ENCODE measurements around the gene SDK1.

SDK1 gene

GRCh38 chr7:3265388-3265787, 35.7 kb upstream of the SDK1 start:
- H3K27ac ChIP-seq: peak overlapping the region; percentile 75
- H3K9me3 ChIP-seq (ENCODE audit: severe bottlenecking): no peaks in the 10 kb centered on the region
- DNase-seq: peak; percentile 38
- H3K4me3 ChIP-seq (ENCODE audit: low read depth, low read length): no peak overlapping the region
- no peaks in the 10 kb centered on the region for H3K27me3 ChIP-seq (ENCODE audit: insufficient read depth, low read depth, severe bottlenecking)
- TF ChIP-seq CTCF (IDR thresholded peaks at IDR 0.05; ENCODE audit: low read depth, low read length): no peak
- no peaks in the 10 kb centered on the region for H3K36me3 ChIP-seq

GRCh38 chr7:3266240-3266639, 34.8 kb upstream of the SDK1 start:
- Histone ChIP-seq H3K27ac (peak overlapping the region; percentile 75), H3K4me3 (ENCODE audit: low read depth, low read length) (no peak overlapping the region), H3K9me3 (ENCODE audit: severe bottlenecking) (no peaks in the 10 kb centered on the region), H3K36me3 (no peaks in the 10 kb centered on the region), H3K27me3 (ENCODE audit: insufficient read depth, low read depth, severe bottlenecking) (no peaks in the 10 kb centered on the region)
- DNase-seq: peak; percentile 68
- TF ChIP-seq CTCF (IDR thresholded peaks at IDR 0.05; ENCODE audit: low read depth, low read length): no peak

GRCh38 chr7:3267966-3268690, 32.9 kb upstream of the SDK1 start:
- Histone ChIP-seq H3K36me3 (no peaks in the 10 kb centered on the region), H3K9me3 (ENCODE audit: severe bottlenecking) (no peaks in the 10 kb centered on the region), H3K27ac (peak overlapping the region; percentile 87), H3K27me3 (ENCODE audit: insufficient read depth, low read depth, severe bottlenecking) (no peaks in the 10 kb centered on the region), H3K4me3 (ENCODE audit: low read depth, low read length) (no peak overlapping the region)
- DNase-seq: peak; percentile 91
- no peak for TF ChIP-seq CTCF (IDR thresholded peaks at IDR 0.05; ENCODE audit: low read depth, low read length)

GRCh38 chr7:3270362-3270761, 30.7 kb upstream of the SDK1 start:
- Histone ChIP-seq H3K4me3 (ENCODE audit: low read depth, low read length) (no peak overlapping the region), H3K27me3 (ENCODE audit: insufficient read depth, low read depth, severe bottlenecking) (no peaks in the 10 kb centered on the region), H3K27ac (no peak overlapping the region), H3K9me3 (ENCODE audit: severe bottlenecking) (no peaks in the 10 kb centered on the region), H3K36me3 (no peaks in the 10 kb centered on the region)
- no peak for DNase-seq
- no peak for TF ChIP-seq CTCF (IDR thresholded peaks at IDR 0.05; ENCODE audit: low read depth, low read length)

- no peaks in the 10 kb centered on the region for H3K36me3 ChIP-seq
- no peaks in the 10 kb centered on the region for H3K9me3 ChIP-seq (ENCODE audit: severe bottlenecking)
- H3K27ac ChIP-seq: no peak overlapping the region; the same call in 1 of the 2 replicates
- TF ChIP-seq CTCF (IDR thresholded peaks at IDR 0.05; ENCODE audit: low read depth, low read length): no peak
- no peak for DNase-seq
- no peak overlapping the region for H3K4me3 ChIP-seq (ENCODE audit: low read depth, low read length)
- no peaks in the 10 kb centered on the region for H3K27me3 ChIP-seq (ENCODE audit: insufficient read depth, low read depth, severe bottlenecking)
These were observed 29.8 kb upstream of the SDK1 start for GRCh38 chr7:3271298-3271697.

GRCh38 chr7:3272691-3273141, 28.3 kb upstream of the SDK1 start:
- H3K4me3 ChIP-seq (ENCODE audit: low read depth, low read length): no peak overlapping the region
- H3K27ac ChIP-seq: peak overlapping the region; percentile 81
- H3K27me3 ChIP-seq (ENCODE audit: insufficient read depth, low read depth, severe bottlenecking): no peaks in the 10 kb centered on the region
- H3K36me3 ChIP-seq: no peaks in the 10 kb centered on the region
- TF ChIP-seq CTCF (IDR thresholded peaks at IDR 0.05; ENCODE audit: low read depth, low read length): no peak
- peak; percentile 89 for DNase-seq
- no peaks in the 10 kb centered on the region for H3K9me3 ChIP-seq (ENCODE audit: severe bottlenecking)
